Measurements from ENCODE around the gene GNAQ. TPM values are rescaled to one million over a fixed set of nuclear protein-coding genes. Genes with fewer than 3 reads are reported as not detected.

The GNAQ gene
- total RNA-seq, 1 experiment from 2014 or later = 48.6 TPM

DNA sequence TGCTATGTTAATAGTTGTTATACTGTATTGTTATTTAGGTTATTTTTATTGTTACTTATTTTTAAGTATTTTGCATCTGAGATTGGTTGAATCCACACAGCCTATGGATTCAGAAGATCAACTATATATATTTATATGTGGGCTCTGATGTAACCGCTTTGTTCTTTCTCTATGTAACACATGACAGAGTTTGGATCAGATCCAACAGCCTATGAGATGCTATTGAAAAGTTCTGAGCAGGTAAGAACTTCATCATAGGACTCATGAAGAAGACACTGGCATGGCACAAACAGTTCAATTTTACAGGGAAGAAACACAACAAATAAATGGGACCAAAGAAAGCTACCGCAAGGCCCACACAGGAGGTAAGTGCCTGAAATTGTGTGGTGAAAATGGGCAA is 93.4 kb downstream of the GNAQ start:
- no peak overlapping the region for H3K14ac ChIP-seq (ENCODE audit: insufficient read depth, low read length)
- no CpG with 5 or more reads among the region's 2 CpGs for WGBS (ENCODE audit: extremely low coverage, insufficient read length, low lambda C conversion rate)
- no peak overlapping the region for H3K18ac ChIP-seq (ENCODE audit: insufficient read length, low read depth, low read length)
- H2BK5ac ChIP-seq (ENCODE audit: insufficient read length, low read length) = no peak overlapping the region
- TF ChIP-seq, protein P1, sequence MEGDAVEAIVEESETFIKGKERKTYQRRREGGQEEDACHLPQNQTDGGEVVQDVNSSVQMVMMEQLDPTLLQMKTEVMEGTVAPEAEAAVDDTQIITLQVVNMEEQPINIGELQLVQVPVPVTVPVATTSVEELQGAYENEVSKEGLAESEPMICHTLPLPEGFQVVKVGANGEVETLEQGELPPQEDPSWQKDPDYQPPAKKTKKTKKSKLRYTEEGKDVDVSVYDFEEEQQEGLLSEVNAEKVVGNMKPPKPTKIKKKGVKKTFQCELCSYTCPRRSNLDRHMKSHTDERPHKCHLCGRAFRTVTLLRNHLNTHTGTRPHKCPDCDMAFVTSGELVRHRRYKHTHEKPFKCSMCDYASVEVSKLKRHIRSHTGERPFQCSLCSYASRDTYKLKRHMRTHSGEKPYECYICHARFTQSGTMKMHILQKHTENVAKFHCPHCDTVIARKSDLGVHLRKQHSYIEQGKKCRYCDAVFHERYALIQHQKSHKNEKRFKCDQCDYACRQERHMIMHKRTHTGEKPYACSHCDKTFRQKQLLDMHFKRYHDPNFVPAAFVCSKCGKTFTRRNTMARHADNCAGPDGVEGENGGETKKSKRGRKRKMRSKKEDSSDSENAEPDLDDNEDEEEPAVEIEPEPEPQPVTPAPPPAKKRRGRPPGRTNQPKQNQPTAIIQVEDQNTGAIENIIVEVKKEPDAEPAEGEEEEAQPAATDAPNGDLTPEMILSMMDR (conservative IDR thresholded peaks at IDR 0.05) = no peak
- H4K8ac ChIP-seq (replicated peaks; ENCODE audit: insufficient read length, low read depth, low read length) = no peak overlapping the region
- H3K9ac ChIP-seq (ENCODE audit: extremely low read depth, insufficient read length, low read length) = no peak overlapping the region
- H3K79me1 ChIP-seq (ENCODE audit: insufficient read depth, low read depth, low read length, poor library complexity, severe bottlenecking) = no peaks in the 10 kb centered on the region
- no peak overlapping the region for H2AK5ac ChIP-seq (ENCODE audit: insufficient read length, low read length)
- Mint-ChIP-seq H3K4me1 (peaks cover 3 to 5% of the 10 kb centered on the region in 2 experiments; a peak in 2 of 4 replicates), H3K36me3 (ENCODE audit: insufficient read depth in 1 of 3, low read depth in 3 of 3) (peaks cover 0 to 2% (median 0%) of the 10 kb centered on the region in 3 experiments; a peak in 2 of 7 replicates), H3K9me3 (no peaks in the 10 kb centered on the region), H3K4me3 (no peak overlapping the region), H3K27me3 (ENCODE audit: low read depth) (no peaks in the 10 kb centered on the region), H3K27ac (peak overlapping the region in 1 of 3 experiments; percentile 2; a peak in 1 of 7 replicates)
- no peak overlapping the region for H3K4ac ChIP-seq (ENCODE audit: low read depth, low read length)
- no peak overlapping the region for H4K91ac ChIP-seq (ENCODE audit: insufficient read length, low read depth, low read length)
- H3K27me3 ChIP-seq (ENCODE audit: insufficient read depth, low read length) = no peaks in the 10 kb centered on the region
- no peak overlapping the region for H2BK120ac ChIP-seq (ENCODE audit: low read depth, low read length, poor library complexity, severe bottlenecking)
- no peak overlapping the region for H2BK15ac ChIP-seq (ENCODE audit: low read depth, low read length)
- no peak overlapping the region for H3K4me2 ChIP-seq (ENCODE audit: insufficient read depth, insufficient read length, low read length)
- no peak overlapping the region for H2BK20ac ChIP-seq (ENCODE audit: low read depth, low read length, poor library complexity, severe bottlenecking)
- no peaks in the 10 kb centered on the region for H3K9me3 ChIP-seq (ENCODE audit: control insufficient read depth, low read depth, low read length)
- no peak overlapping the region for H3K27ac ChIP-seq (ENCODE audit: insufficient read length, low read depth, low read length)
- no peak for DNase-seq
- H4K5ac ChIP-seq (ENCODE audit: insufficient read length, low read depth, low read length) = no peak overlapping the region
- H3K23ac ChIP-seq (ENCODE audit: insufficient read length, low read depth, low read length) = no peak overlapping the region
- H2BK12ac ChIP-seq (ENCODE audit: insufficient read length, low read depth, low read length) = no peak overlapping the region
- no peak overlapping the region for H3T11ph ChIP-seq (ENCODE audit: low read length)
- H4K20me1 ChIP-seq (ENCODE audit: control insufficient read depth, insufficient read depth, insufficient read length) = no peaks in the 10 kb centered on the region
- H3K4me1 ChIP-seq (ENCODE audit: insufficient read depth, low read length) = no peaks in the 10 kb centered on the region
- H2AFZ ChIP-seq (ENCODE audit: low read length) = no peak overlapping the region
- H3K56ac ChIP-seq (ENCODE audit: insufficient read length, low read depth, low read length) = no peak overlapping the region
- no peaks in the 10 kb centered on the region for H3K79me2 ChIP-seq (ENCODE audit: insufficient read depth, low read length)
- H3K23me2 ChIP-seq (ENCODE audit: insufficient read length, low read depth, low read length, poor library complexity, severe bottlenecking) = no peaks in the 10 kb centered on the region
